ENCODE results near the gene TARS3. TPM values are rescaled to one million over a fixed set of nuclear protein-coding genes. Genes with fewer than 3 reads are reported as not detected.
A peak's percentile ranks its signal among the peaks of the same experiment; 100 is the strongest.

Gene TARS3
- total RNA-seq, 1 donor from 2014 or later, result 31.9 TPM

GRCh38 chr15:101710806-101711205 lies 13.5 kb downstream of the TARS3 start:
- intact Hi-C loops (cut with DNase I), result no loop called here
- DNase-seq (ENCODE audit: missing footprints) (no peak), ATAC-seq (peak; percentile 82)

DNA sequence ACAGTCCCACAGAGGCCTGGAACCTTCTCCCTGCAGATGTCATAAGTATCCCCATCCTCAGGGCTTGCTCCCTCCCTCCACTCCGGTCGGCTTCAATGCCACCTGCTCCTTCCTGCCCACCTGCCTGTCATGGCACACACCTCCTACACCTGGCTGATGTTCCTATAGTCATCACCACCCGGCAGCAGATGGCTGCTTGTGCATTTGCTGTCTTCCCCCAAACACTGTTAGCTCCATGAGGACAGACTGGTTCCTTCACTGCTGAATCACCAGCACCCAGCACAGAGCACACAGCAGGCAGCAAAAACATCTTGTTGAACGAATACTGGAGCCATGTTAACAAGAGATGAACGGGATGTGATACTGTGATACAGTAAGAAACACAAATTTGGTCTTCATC lies 14.8 kb downstream of the TARS3 start:
- ATAC-seq (no peak), DNase-seq (ENCODE audit: missing footprints) (no peak)
- intact Hi-C loops (cut with DNase I), result no loop called here

DNA sequence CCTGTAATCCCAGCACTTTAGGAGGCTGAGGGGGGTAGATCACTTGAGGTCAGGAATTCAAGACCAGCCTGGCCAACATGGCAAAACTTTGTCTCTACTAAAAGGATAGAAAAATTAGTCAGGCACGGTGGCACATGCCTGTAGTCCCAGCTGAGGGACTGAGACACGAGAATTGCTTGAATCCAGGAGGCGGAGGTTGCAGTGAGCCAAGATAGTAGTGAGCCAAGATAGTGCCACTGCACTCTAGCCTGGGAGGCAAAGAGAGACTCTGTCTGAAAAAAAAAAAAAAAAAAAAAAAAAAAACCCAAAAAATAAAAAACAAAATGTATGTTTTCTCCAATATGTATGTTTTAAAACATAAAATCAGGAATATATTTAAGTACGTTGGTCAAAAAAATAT lies 16.3 kb downstream of the TARS3 start:
- DNase-seq (ENCODE audit: missing footprints), result no peak
- no peak for ATAC-seq
- intact Hi-C loops (cut with DNase I), result no loop called here

DNA sequence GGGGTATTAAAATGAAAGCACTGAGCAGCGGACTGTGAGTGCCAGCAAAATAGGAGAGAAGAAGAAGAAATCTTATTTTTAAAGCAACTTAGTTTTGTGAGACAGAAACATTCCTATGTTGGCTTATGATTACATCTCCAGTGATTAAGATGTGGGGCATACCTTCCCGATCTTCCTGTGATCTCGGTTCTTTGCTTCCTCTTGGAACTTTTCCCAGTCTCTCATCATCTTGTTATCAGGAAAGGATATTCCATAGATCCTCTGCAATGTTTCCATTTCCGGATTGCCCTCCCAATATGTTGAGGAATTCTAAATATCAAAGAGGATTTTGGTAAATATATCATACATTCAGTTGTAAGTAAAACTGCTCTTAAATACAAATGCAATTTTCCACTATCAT lies 22.2 kb downstream of the TARS3 start:
- ATAC-seq, result no peak
- no peak for DNase-seq (ENCODE audit: missing footprints)
- intact Hi-C loops (cut with DNase I), result no loop called here

- intact Hi-C loops (cut with DNase I), result no loop called here
- ATAC-seq (no peak), DNase-seq (ENCODE audit: missing footprints) (no peak)
These were observed 26.0 kb downstream of the TARS3 start for GRCh38 chr15:101698314-101698713.

GRCh38 chr15:101697488-101697887 lies 26.8 kb downstream of the TARS3 start:
- intact Hi-C loops (cut with DNase I), result no loop called here
- no peak for ATAC-seq

DNA sequence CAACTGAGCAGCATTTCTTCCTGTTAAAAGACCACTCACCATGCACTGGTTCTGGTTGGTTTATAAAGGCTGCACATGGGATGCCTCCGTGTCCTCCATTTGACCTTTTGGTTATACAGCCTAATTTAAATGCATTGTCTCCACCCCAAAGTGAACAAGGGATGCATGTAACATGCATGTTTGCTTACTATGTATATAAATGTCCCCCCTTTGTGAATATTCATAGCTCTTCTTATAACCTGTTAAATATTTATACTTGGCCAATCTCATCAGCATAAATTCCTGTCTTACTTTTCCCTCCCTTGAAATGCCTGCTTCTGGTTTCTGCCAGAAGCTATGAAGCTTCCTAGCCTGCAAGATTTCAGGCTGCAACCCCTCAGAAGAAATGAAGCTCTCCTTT lies 27.4 kb downstream of the TARS3 start:
- DNase-seq (ENCODE audit: missing footprints) (no peak), ATAC-seq (no peak)
- intact Hi-C loops (cut with DNase I), result no loop called here

More at GRCh38 chr15:101697488-101697887, 26.8 kb downstream of the TARS3 start:
- no peak for DNase-seq (ENCODE audit: missing footprints)

DNA sequence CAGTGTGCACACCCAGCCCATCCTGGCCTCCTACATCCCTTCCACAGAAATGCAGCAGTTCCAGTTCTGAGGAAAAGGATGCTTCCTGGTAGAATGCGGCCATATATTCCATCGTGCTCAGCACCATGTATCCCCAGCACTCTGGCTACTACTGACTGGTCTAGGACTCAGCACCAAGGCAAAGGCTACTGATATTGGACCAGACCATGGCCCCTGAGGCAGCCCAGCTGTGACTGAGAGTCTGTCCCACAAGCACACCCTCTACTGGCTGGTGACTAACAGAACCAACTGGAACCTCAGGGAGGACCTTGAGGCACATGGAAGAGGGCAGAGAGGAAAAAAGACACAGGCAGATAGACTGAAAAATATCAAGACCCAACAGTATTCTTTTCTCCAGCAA lies 30.0 kb downstream of the TARS3 start:
- DNase-seq (ENCODE audit: missing footprints) (no peak), ATAC-seq (no peak)
- intact Hi-C loops (cut with DNase I), result no loop called here

DNA sequence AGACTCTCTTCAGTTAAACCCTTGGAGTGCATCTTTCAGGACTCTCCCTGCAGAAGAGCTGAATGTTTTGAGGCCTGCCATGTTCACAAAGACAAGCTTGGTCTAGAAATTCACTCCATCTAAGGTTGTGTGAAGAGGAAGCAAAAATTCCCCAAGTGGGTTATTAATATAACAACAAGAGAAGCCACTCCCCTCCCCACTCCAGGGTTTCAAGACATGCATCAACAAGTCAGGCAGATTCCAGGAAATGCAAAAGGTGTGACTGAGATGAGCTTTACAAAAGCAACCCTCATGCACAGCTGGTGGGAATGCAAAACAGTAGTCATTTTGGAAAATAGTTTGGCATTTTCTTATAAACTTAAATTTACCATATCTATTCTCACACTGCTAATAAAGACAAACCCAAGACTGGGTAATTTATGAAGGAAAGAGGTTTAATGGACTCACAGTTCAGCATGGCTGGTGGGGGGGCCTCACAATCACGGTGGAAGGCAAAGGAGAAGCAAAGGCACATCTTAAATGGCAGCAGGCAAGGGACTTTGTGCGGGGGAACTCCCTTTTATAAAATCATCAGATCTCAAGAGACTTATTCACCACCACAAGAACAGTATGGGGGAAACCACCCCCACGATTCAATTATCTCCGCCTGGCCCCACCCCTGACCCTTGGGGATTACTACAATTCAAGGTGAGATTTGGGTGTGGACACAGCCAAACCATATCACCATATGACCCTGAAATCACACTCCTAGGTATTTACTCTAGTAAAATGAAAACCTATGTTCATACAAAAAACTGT lies 31.3 kb downstream of the TARS3 start:
- DNase-seq (ENCODE audit: missing footprints), result no peak
- intact Hi-C loops (cut with DNase I), result no loop called here
- no peak for ATAC-seq

- DNase-seq (ENCODE audit: missing footprints) (no peak), ATAC-seq (no peak)
- intact Hi-C loops (cut with DNase I), result no loop called here
These were observed 34.4 kb downstream of the TARS3 start for GRCh38 chr15:101689901-101690300.

DNA sequence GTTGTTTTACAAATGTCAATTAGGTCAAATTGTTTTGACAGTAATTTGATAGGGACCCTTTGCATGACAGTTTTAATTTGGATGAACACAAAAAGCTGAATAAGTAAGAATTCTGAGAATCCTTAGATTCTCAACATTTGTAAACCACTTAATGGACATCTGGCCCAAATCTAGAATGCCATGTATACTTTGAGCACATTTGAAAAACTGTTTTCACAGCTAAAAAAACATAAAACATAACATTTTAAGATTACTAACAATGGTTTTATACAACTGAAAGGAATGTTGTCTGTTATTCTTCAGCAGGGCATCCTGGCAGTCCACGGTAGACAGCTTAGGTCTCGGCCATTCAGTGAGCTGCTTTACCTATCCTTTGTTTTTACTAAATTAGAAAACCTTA lies 37.6 kb downstream of the TARS3 start:
- no peak for ATAC-seq
- intact Hi-C loops (cut with DNase I), result no loop called here
- no peak for DNase-seq (ENCODE audit: missing footprints)

- no peak for DNase-seq (ENCODE audit: missing footprints)
- ATAC-seq, result no peak
- intact Hi-C loops (cut with DNase I), result loop anchor here (1.0 kb wide), 1 partner anchor 39 kb away; the partner anchor contains the start of gene TARS3
These were observed 39.4 kb downstream of the TARS3 start for GRCh38 chr15:101684877-101685276.

DNA sequence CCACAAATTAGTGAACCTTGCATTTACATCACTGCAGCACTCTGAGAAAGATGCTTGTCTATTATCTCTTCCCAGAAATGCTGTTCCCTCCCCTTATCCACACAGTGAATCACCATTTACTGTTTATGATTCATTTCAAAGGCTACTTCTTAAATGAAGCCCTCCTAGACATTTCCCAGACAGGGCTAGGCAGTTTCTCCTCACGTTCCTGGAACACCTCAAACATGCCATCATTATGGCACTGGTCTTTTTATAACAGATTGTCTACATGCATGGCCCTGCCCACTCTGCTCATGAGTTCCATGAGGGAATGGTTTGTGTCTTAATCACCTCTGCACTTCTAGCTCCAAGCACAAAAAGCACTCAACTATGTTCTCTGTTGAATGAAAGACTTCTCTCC lies 39.9 kb downstream of the TARS3 start:
- DNase-seq (ENCODE audit: missing footprints) (no peak), ATAC-seq (peak; percentile 68)
- intact Hi-C loops (cut with DNase I), result loop anchor here (1.0 kb wide), 1 partner anchor 40 kb away; the partner anchor contains the start of gene TARS3

DNA sequence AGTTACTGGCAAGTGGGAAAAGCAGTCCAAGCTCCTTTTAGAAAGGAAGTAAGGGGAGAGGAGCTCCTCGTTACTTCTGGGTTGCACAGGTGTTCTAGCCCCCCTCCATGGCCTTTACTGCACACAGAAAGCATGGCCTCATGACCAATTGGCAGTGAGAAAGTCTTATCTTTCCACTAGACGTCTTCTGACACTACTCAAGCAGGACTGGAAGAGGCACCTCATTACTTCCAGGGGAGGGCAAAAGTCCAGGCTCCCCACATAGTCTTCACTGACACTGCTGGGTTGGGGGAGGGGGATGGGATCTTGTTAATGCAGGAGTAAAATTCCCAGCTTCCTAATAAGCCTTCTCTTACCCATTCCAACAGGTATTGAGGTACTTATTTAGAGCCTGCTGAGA lies 44.5 kb downstream of the TARS3 start:
- ATAC-seq (no peak), DNase-seq (ENCODE audit: missing footprints) (no peak)
- intact Hi-C loops (cut with DNase I), result no loop called here

DNA sequence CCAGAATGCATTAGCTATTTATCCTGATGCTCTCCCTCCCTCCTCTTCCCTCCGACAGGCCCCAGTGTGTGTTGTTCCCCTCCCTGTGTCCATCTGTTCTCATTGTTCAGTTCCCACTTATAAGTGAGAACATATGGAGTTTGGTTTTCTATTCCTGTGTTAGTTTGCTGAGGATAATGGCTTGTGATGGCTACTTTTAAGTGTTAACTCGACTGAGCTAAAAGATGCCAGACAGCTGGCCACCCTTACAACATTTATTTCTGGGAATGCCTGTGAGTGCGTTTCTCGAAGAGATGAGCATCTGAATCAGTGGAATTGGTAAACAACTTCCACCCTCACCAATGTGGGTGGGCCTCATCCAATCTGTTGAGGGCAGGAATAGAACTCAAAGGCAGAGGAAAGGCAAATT lies 47.3 kb downstream of the TARS3 start:
- DNase-seq (ENCODE audit: missing footprints) (no peak), ATAC-seq (no peak)
- intact Hi-C loops (cut with DNase I), result no loop called here

DNA sequence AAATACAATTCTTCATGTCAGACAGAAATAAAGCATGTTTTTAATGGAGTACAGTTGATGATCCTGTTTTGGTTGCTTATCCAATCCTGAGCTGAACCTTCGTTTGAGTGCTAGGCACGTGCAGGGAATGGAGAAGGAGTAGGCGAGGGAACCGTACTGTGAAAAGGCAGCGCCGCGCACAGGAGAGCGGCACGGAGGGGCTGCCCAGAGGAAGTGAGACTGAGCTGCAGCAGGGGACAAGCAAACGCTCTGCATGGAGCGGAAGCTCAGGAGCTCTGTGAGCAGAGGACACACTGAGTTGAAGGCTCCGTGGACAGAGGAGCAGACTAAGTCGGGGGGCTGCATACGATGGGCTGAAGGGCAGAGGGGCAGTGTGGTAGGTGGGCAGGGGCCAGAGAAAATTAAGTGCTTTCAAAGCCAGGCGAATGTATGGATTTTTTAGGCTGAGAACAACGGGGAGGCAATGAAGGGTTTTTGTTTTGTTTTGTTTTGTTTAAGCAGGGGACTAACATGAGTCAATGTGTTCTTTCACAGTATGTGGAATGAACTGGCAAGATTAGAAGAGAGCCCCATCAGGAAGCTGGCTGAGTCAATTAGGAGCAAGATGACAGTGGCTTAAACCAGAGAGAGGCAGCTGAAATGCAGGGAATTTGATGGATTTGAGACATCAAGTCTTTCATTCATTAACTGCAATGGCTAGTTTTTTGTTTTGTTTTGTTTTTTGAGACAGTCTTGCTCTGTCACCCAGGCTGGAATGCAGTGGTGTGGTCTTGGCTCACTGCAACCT lies 48.3 kb downstream of the TARS3 start:
- intact Hi-C loops (cut with DNase I), result no loop called here
- DNase-seq (ENCODE audit: missing footprints) (no peak), ATAC-seq (no peak)

- intact Hi-C loops (cut with DNase I), result no loop called here
- DNase-seq (ENCODE audit: missing footprints) (no peak), ATAC-seq (no peak)
These were observed 49.3 kb downstream of the TARS3 start for GRCh38 chr15:101675015-101675414.

DNA sequence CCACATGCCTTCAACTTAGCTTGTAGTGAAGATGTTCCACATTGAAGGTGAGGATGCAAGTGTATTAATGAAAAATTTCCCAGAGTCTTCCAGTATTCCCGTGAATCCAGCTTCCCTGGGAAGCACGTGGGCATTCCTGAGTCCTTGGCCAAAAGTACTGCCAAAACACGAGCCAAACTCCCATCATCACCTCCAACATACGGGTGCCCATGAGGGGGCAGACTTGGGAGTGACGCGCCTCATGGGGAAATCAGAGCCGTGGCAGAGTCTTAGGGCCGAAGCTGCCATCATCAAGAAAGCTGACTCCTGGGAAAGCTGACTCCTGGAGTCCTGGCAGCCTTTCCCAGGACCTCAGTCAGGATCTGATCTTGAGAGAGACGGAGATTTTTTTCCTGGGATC lies 52.0 kb downstream of the TARS3 start:
- no peak for DNase-seq (ENCODE audit: missing footprints)
- ATAC-seq, result peak; percentile 23
- intact Hi-C loops (cut with DNase I), result no loop called here

GRCh38 chr15:101669744-101670143 lies 54.5 kb downstream of the TARS3 start:
- intact Hi-C loops (cut with DNase I), result no loop called here
- ATAC-seq (no peak), DNase-seq (ENCODE audit: missing footprints) (no peak)

DNA sequence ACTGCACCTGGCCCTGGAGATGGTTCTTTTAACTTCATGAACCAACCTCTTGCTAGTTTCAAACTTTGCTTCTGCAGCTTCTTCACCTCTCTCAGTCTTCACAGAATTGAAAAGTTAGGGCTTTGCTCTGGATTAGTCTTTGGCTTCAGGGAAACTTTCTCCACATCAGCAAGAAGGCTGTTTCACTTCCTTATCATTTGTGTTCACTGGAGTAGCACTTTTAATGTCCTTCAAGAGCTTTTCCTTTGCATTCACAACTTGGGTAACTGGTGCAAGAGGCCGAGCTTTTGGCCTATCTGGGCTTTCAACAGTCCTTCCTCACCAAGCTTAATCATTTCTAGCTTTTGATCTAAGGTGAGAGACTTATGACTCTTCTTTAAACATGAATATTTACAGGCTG lies 56.4 kb downstream of the TARS3 start:
- ATAC-seq (no peak), DNase-seq (ENCODE audit: missing footprints) (no peak)
- intact Hi-C loops (cut with DNase I), result no loop called here
